Measurements from ENCODE around the gene IFFO2. TPM values are rescaled to one million over a fixed set of nuclear protein-coding genes. Genes with fewer than 3 reads are reported as not detected.
A peak's percentile ranks its signal among the peaks of the same experiment; 100 is the strongest.

IFFO2 gene
- total RNA-seq, 4 donors from 2014 or later: 5.0 to 145 (median 13.6) TPM

DNA sequence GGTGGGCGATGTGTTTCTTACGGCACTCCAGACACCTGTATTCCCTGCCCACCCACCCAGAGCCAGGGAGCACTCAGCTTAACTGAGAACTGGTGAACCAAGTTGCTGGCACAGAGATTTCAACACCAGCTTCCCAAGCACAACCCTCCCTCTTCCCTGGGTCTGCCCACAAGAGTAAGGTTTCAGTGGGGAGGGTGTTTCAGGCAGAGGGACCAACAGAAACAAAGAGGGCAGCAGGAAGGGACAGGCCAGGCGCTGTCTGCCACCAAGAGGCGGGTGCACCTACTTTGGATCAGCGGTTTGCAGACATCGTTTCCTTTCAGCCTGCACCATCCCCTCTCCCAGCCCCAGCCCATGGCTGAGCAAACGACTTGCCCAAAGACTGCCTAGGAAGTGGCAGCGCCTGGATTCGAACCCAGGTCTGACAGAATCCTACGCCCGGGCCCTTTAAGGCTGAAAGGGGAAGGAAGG, 32.2 kb downstream of the IFFO2 start:
- WGBS, 2 donors (ENCODE audit: low coverage in 1 of 2): 88% methylated on average over 11 of the region's 11 CpGs; no CpG with 5 or more reads in 1 of the 2 donors

GRCh38 chr1:18923756-18924211, 32.7 kb downstream of the IFFO2 start:
- H3K4me3 ChIP-seq: no peak overlapping the region
- H3K9me3 ChIP-seq: no peaks in the 10 kb centered on the region
- no peaks in the 10 kb centered on the region for H3K27me3 ChIP-seq
- WGBS, 2 donors (ENCODE audit: low coverage in 1 of 2): 44% methylated on average over 14 of the region's 14 CpGs; no CpG with 5 or more reads in 1 of the 2 donors
- H3K4me1 ChIP-seq: peaks cover 42 to 58% (median 49%) of the 10 kb centered on the region in 4 donors
- TF ChIP-seq POLR2A (IDR thresholded peaks at IDR 0.05): no peak
- no peak for TF ChIP-seq EP300 (IDR thresholded peaks at IDR 0.05; ENCODE audit: low read depth)
- TF ChIP-seq, protein P1, sequence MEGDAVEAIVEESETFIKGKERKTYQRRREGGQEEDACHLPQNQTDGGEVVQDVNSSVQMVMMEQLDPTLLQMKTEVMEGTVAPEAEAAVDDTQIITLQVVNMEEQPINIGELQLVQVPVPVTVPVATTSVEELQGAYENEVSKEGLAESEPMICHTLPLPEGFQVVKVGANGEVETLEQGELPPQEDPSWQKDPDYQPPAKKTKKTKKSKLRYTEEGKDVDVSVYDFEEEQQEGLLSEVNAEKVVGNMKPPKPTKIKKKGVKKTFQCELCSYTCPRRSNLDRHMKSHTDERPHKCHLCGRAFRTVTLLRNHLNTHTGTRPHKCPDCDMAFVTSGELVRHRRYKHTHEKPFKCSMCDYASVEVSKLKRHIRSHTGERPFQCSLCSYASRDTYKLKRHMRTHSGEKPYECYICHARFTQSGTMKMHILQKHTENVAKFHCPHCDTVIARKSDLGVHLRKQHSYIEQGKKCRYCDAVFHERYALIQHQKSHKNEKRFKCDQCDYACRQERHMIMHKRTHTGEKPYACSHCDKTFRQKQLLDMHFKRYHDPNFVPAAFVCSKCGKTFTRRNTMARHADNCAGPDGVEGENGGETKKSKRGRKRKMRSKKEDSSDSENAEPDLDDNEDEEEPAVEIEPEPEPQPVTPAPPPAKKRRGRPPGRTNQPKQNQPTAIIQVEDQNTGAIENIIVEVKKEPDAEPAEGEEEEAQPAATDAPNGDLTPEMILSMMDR (IDR thresholded peaks at IDR 0.05): no peak
- no peak for TF ChIP-seq POLR2AphosphoS5 (IDR thresholded peaks at IDR 0.05)
- DNase-seq: no peak
- in situ Hi-C loops (cut with MboI; ENCODE audit: low pct_ligation_motif_present in 1 of 4, low pct_unique_long_range_greater_than_20kb in 1 of 4, low sequenced_read_pairs in 3 of 4) (loop anchor here in 2 of 4 donors (25.0 kb wide), 1 partner anchor 314 kb away; no protein-coding TSS in a partner anchor), intact Hi-C loops (cut with DNase I; ENCODE audit: low total_unique reads) (no loop called here)
- no peaks in the 10 kb centered on the region for H3K36me3 ChIP-seq
- H3K27ac ChIP-seq: peak overlapping the region; percentile 77 to 91 (median 85)

More for the DNA sequence above, 32.2 kb downstream of the IFFO2 start:
- H3K27me3 ChIP-seq: no peaks in the 10 kb centered on the region
- intact Hi-C loops (cut with DNase I; ENCODE audit: low total_unique reads) (no loop called here), in situ Hi-C loops (cut with MboI; ENCODE audit: low pct_ligation_motif_present in 1 of 4, low pct_unique_long_range_greater_than_20kb in 1 of 4, low sequenced_read_pairs in 3 of 4) (loop anchor here in 2 of 4 donors (25.0 kb wide), 1 partner anchor 313 kb away; no protein-coding TSS in a partner anchor)
- H3K27ac ChIP-seq: peak overlapping the region; percentile 77 to 91 (median 85)
- no peak overlapping the region for H3K4me3 ChIP-seq
- no peak for DNase-seq
- peaks cover 43 to 59% (median 49%) of the 10 kb centered on the region in 4 donors for H3K4me1 ChIP-seq
- no peaks in the 10 kb centered on the region for H3K9me3 ChIP-seq
- TF ChIP-seq EP300 (IDR thresholded peaks at IDR 0.05; ENCODE audit: low read depth): no peak
- no peak for TF ChIP-seq POLR2A (IDR thresholded peaks at IDR 0.05)
- TF ChIP-seq, protein P1 (IDR thresholded peaks at IDR 0.05): no peak
- no peak for TF ChIP-seq POLR2AphosphoS5 (IDR thresholded peaks at IDR 0.05)
- H3K36me3 ChIP-seq: no peaks in the 10 kb centered on the region

- Histone ChIP-seq H3K27ac (peak overlapping the region; percentile 77 to 91 (median 85)), H3K36me3 (no peaks in the 10 kb centered on the region), H3K4me1 (peaks cover 37 to 52% (median 49%) of the 10 kb centered on the region in 4 donors), H3K4me3 (no peak overlapping the region), H3K9me3 (no peaks in the 10 kb centered on the region), H3K27me3 (no peaks in the 10 kb centered on the region)
- no peak for TF ChIP-seq POLR2AphosphoS5 (IDR thresholded peaks at IDR 0.05)
- TF ChIP-seq, protein P1 (IDR thresholded peaks at IDR 0.05): no peak
- no peak for TF ChIP-seq EP300 (IDR thresholded peaks at IDR 0.05; ENCODE audit: low read depth)
- no peak for TF ChIP-seq POLR2A (IDR thresholded peaks at IDR 0.05)
- in situ Hi-C loops (cut with MboI; ENCODE audit: low pct_ligation_motif_present in 1 of 4, low pct_unique_long_range_greater_than_20kb in 1 of 4, low sequenced_read_pairs in 3 of 4): loop anchor here in 2 of 4 donors (25.0 kb wide), 1 partner anchor 314 kb away; no protein-coding TSS in a partner anchor
- no peak for DNase-seq
- 71% methylated on average over 18 of the region's 18 CpGs; no CpG with 5 or more reads in 1 of the 2 donors for WGBS, 2 donors (ENCODE audit: low coverage in 1 of 2)
- intact Hi-C loops (cut with DNase I; ENCODE audit: low total_unique reads): no loop called here
These were observed 33.4 kb downstream of the IFFO2 start for GRCh38 chr1:18922848-18923755.

GRCh38 chr1:18922319-18922726, 34.2 kb downstream of the IFFO2 start:
- intact Hi-C loops (cut with DNase I; ENCODE audit: low total_unique reads): no loop called here
- TF ChIP-seq EP300 (IDR thresholded peaks at IDR 0.05; ENCODE audit: low read depth) (peak; percentile 40), POLR2AphosphoS5 (IDR thresholded peaks at IDR 0.05) (peak; percentile 61 to 71 (median 64)), POLR2A (IDR thresholded peaks at IDR 0.05) (peak; percentile 26)
- TF ChIP-seq, protein P1 (IDR thresholded peaks at IDR 0.05): peak in 3 of 5 experiments; percentile 7 to 43 (median 22)
- Histone ChIP-seq H3K27ac (peak overlapping the region; percentile 77 to 91 (median 85)), H3K27me3 (no peaks in the 10 kb centered on the region), H3K9me3 (no peaks in the 10 kb centered on the region), H3K4me3 (no peak overlapping the region), H3K36me3 (no peaks in the 10 kb centered on the region), H3K4me1 (peaks cover 34 to 46% (median 41%) of the 10 kb centered on the region in 4 donors)
- WGBS, 2 donors (ENCODE audit: low coverage in 1 of 2): 37 to 58% methylated on average over 4 to 8 of the region's 8 CpGs
- in situ Hi-C loops (cut with MboI; ENCODE audit: low pct_ligation_motif_present in 1 of 4, low pct_unique_long_range_greater_than_20kb in 1 of 4, low sequenced_read_pairs in 3 of 4): loop anchor here in 2 of 4 donors (25.0 kb wide), 1 partner anchor 315 kb away; no protein-coding TSS in a partner anchor
- peak; percentile 70 for DNase-seq

Data from transverse colon (tissue), 4 donors.